Ishikawa (cell line): Measurements from ENCODE around the gene SNTG2.

Experiments
- CEBPB ChIP-seq: IDR thresholded peaks from 2 replicates; pipeline ENCODE4 v1.6.1; 2012
- CREB1 ChIP-seq: IDR thresholded peaks from 2 replicates; pipeline ENCODE4 v1.6.1; 2012; ENCODE audit warnings: low read depth
- EGR1 ChIP-seq: IDR thresholded peaks from 2 replicates; pipeline ENCODE4 v1.6.1; 2012
- EP300 ChIP-seq: IDR thresholded peaks from 2 replicates; pipeline ENCODE4 v1.6.1; 2012; ENCODE audit warnings: borderline replicate concordance
- FOXM1 ChIP-seq: IDR thresholded peaks from 2 replicates; pipeline ENCODE4 v1.6.1; 2012; ENCODE audit warnings: low read depth, borderline replicate concordance
- NFIC ChIP-seq: IDR thresholded peaks from 2 replicates; pipeline ENCODE4 v1.6.1; 2012
- RAD21 ChIP-seq: IDR thresholded peaks from 2 replicates; pipeline ENCODE4 v1.6.1; 2012; ENCODE audit warnings: low read depth
- REST ChIP-seq: IDR thresholded peaks from 2 replicates; pipeline ENCODE4 v1.6.1; 2012; ENCODE audit warnings: low read depth, mild to moderate bottlenecking
- TAF1 ChIP-seq: IDR thresholded peaks from 2 replicates; pipeline ENCODE4 v1.6.1; 2012; ENCODE audit warnings: low read depth, mild to moderate bottlenecking
- TCF12 ChIP-seq: IDR thresholded peaks from 2 replicates; pipeline ENCODE4 v1.6.1; 2012; ENCODE audit warnings: low read depth
- TEAD4 ChIP-seq: IDR thresholded peaks from 2 replicates; pipeline ENCODE4 v1.6.1; 2012
- USF1 ChIP-seq: IDR thresholded peaks from 2 replicates; pipeline ENCODE4 v1.6.1; 2012
- YY1 ChIP-seq: IDR thresholded peaks from 2 replicates; pipeline ENCODE4 v1.6.1; 2012; ENCODE audit warnings: low read depth
- ZBTB7A ChIP-seq: IDR thresholded peaks from 2 replicates; pipeline ENCODE4 v1.6.1; 2012; ENCODE audit warnings: low read depth
- TF ChIP-seq, protein P1 (sequence below): IDR thresholded peaks from 2 replicates; pipeline ENCODE4 v1.6.1; 2012

SNTG2 gene

DNA sequence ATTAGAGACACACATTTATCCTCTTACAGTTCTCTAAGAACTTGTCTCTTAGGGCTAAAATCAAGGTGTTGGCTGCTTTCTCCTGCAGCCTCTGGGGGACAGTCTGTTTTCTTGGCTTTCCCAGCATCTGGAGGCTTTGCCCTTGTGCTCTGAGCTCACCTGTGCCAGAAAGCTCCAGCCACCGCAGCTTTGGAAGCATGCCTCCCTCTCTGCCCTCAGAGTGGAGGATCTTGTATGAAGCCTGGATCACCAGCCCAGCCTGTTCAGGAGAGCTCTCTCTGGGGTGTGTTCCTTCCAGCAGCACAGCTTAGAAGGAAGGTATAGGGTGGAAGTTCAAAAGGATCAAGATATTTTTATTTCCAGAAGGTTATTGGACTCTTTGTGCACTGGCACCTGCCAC is 409.5 kb downstream of the SNTG2 start:
- TF ChIP-seq USF1 (no peak), TCF12 (no peak), EGR1 (no peak), EP300 (no peak), REST (no peak), YY1 (no peak), CREB1 (no peak), TEAD4 (no peak), FOXM1 (no peak), RAD21 (no peak), CEBPB (no peak), TAF1 (no peak), ZBTB7A (no peak), NFIC (no peak)
- TF ChIP-seq, protein P1, sequence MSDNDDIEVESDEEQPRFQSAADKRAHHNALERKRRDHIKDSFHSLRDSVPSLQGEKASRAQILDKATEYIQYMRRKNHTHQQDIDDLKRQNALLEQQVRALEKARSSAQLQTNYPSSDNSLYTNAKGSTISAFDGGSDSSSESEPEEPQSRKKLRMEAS: no peak

DNA sequence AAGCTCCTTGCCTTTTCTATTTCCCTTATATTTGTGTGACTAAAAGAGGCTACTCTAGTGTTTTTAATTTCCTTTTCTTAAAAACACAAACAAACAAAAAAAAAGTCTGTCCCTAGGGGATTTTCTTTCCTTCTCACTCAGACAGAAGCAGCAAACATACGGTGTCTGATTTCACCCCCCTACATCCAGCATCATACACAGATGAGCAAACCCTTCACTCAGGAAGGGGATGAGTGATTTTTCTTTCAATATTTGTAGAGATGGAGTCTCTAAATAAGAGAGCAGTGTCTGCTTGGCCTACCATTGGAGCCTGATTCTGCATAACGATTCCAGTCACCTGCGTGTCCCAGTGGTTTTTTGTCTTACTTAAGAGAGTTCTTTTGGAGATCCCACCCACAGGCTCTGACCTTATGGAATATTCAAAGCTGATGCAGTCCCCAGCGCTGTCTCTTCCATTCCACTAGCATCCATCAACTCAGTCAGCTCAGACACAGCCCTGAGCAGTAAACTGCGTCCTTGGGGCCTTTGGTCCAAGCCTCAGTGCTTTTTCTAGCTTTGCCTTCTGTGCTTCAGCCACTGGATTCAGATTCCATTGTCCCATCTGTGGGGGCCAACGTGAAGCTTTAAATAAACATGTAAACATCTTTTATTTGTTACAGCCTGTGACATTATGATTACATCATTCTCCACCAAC is 410.1 kb downstream of the SNTG2 start:
- TF ChIP-seq CEBPB: no peak
- no peak for TF ChIP-seq TCF12
- TF ChIP-seq, protein P1: no peak
- no peak for TF ChIP-seq ZBTB7A
- no peak for TF ChIP-seq REST
- no peak for TF ChIP-seq NFIC
- no peak for TF ChIP-seq USF1

DNA sequence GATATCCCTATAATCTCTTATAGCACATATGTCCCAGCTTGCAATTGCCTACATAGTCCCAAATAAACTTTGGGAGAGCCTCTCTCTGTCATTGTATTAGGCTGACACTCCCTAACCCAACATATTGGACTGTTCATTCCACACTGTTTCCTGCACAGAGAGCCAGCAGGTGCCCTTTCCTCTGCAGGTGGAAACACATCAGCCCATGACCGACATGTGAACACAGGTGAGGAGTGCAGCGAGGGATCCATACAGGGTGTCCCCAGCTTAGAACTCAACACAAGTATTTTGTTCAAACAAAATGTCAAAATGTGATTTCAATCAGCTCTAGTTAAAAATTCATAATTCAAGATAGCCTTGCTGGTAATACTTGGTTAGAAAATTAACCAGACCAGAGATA is 412.7 kb downstream of the SNTG2 start:
- TF ChIP-seq USF1 (no peak), ZBTB7A (no peak), RAD21 (no peak), TAF1 (no peak), TEAD4 (no peak), YY1 (no peak), REST (no peak), EGR1 (no peak), CEBPB (no peak), NFIC (no peak), EP300 (no peak), TCF12 (no peak), FOXM1 (no peak), CREB1 (no peak)
- TF ChIP-seq, protein P1: no peak

GRCh38 chr2:1366546-1367134 is 416.0 kb downstream of the SNTG2 start:
- TF ChIP-seq TCF12 (peak; percentile 90), FOXM1 (no peak), TAF1 (no peak), YY1 (0 out of 2 replicates have a peak, but pooled peaks have one; percentile 26), EP300 (peak; percentile 83), RAD21 (peak; percentile 7; the same call in 1 of the 2 replicates), TEAD4 (peak; percentile 78), REST (no peak), USF1 (peak; percentile 25; the same call in 1 of the 2 replicates), NFIC (peak; percentile 100), EGR1 (peak; percentile 80), CREB1 (no peak), CEBPB (no peak)
- TF ChIP-seq, protein P1: peak; percentile 63
